Middle frontal gyrus (tissue), 1 donor: ENCODE data around the gene HOXC4.
"Not testable (repeated sequence)": the region's sequence is repeated elsewhere in the genome, so short reads cannot be mapped to it uniquely, and the experiment has no call there.

ENCODE experiments used
- DNase-seq: peaks from one replicate; pipeline ENCODE4 v3.0.0-alpha.2; 2015; ENCODE audit warnings: low spot score; ENCODE audit errors: extremely low spot score

The HOXC4 gene

GRCh38 chr12:54081581-54082396 is 28.2 kb downstream of the HOXC4 start:
- DNase-seq = not testable (repeated sequence)

GRCh38 chr12:54082397-54082892 is 28.8 kb downstream of the HOXC4 start:
- no peak for DNase-seq

GRCh38 chr12:54088011-54088410 is 34.4 kb downstream of the HOXC4 start:
- not testable (repeated sequence) for DNase-seq

GRCh38 chr12:54089465-54089864 is 35.8 kb downstream of the HOXC4 start:
- not testable (repeated sequence) for DNase-seq

- DNase-seq = not testable (repeated sequence)
Measured at GRCh38 chr12:54090312-54090711, 36.7 kb downstream of the HOXC4 start.

GRCh38 chr12:54092943-54093342 is 39.3 kb downstream of the HOXC4 start:
- not testable (repeated sequence) for DNase-seq

- DNase-seq = not testable (repeated sequence)
Measured at GRCh38 chr12:54095928-54096327, 42.3 kb downstream of the HOXC4 start.

GRCh38 chr12:54098644-54099043 is 45.0 kb downstream of the HOXC4 start:
- DNase-seq = not testable (repeated sequence)

- not testable (repeated sequence) for DNase-seq
Measured at GRCh38 chr12:54100588-54100987, 47.0 kb downstream of the HOXC4 start.

- not testable (repeated sequence) for DNase-seq
Measured at GRCh38 chr12:54102223-54102622, 48.6 kb downstream of the HOXC4 start.

- DNase-seq = not testable (repeated sequence)
Measured at GRCh38 chr12:54103827-54104226, 50.2 kb downstream of the HOXC4 start.
